Esophagus muscularis mucosa (tissue), 4 donors: ENCODE results near the gene LENEP. TPM values are rescaled to one million over a fixed set of nuclear protein-coding genes. Genes with fewer than 3 reads are reported as not detected.

Experiments used
- DNase-seq: peaks from one replicate; pipeline ENCODE4 v3.0.0-alpha.2; 2017; ENCODE audit errors: extremely low spot score
- H3K27ac ChIP-seq, 4 donors: fragments of 200-600 bp; sonication (generic); replicated peaks in 1 of 4; 1 replicate in 3 of 4; 2 replicates in 1 of 4; pipeline ENCODE4 v1.5.1; 2016 to 2019; ENCODE audit warnings: mild to moderate bottlenecking in 1 of 4
- H3K27me3 ChIP-seq, 4 donors: fragments of 200-600 bp; sonication (generic); one replicate each; pipeline versions ENCODE4 v1.5.1 to v1.6.0; 2016 to 2019
- H3K36me3 ChIP-seq, 4 donors: fragments of 200-600 bp; sonication (generic); one replicate each; pipeline ENCODE4 v1.5.1; 2016 to 2019
- H3K4me1 ChIP-seq, 4 donors: fragments of 200-600 bp; sonication (generic); one replicate each; pipeline ENCODE4 v1.5.1; 2016 to 2019
- H3K4me3 ChIP-seq, 4 donors: fragments of 200-600 bp; sonication (generic); 1 replicate in 2 of 4; 2 replicates in 2 of 4; pipeline ENCODE4 v1.5.1; 2016 to 2019; ENCODE audit warnings: mild to moderate bottlenecking in 4 of 4, moderate library complexity in 1 of 4
- H3K9me3 ChIP-seq, 4 donors: fragments of 200-600 bp; sonication (generic); 1 replicate in 3 of 4; 2 replicates in 1 of 4; pipeline ENCODE4 v1.5.1; 2016 to 2019
- EP300 ChIP-seq: sonication (generic); formaldehyde crosslinking; IDR thresholded peaks from one replicate; pipeline ENCODE4 v1.6.1; 2017; ENCODE audit warnings: antibody characterized with exemption
- POLR2A ChIP-seq: fragments of 450-650 bp; IDR thresholded peaks from one replicate; pipeline ENCODE4 v1.6.1; 2017; ENCODE audit warnings: antibody characterized with exemption, moderate library complexity, mild to moderate bottlenecking, low read depth
- POLR2AphosphoS5 ChIP-seq, 2 donors: sonication (generic); formaldehyde crosslinking; IDR thresholded peaks; one replicate each; pipeline ENCODE4 v1.6.1; 2017; ENCODE audit warnings: antibody characterized with exemption in 2 of 2
- WGBS: methylation state at CpG from one replicate; pipeline ENCODE4 v1.1.5; 2018; 5-methylcytosine and 5-hydroxymethylcytosine counted together
- intact Hi-C: fragments of 100-400 bp; cut with DNase I; formaldehyde crosslinking; loops from one replicate; pipeline ENCODE4 v1.15.1; 2023
- small RNA-seq, 3 donors: library from RNA; depleted of rRNA; stranded (forward); fragments of <200 nt; gene quantifications; one replicate each; pipeline ENCODE3, GENCODE V24; 2016
- total RNA-seq, 4 donors: library from RNA; depleted of rRNA; stranded (reverse); fragments of >200 nt; gene quantifications; one replicate each; pipeline versions ENCODE4 v1.1.0 to v1.2.1, GENCODE V29; 2016
- TF ChIP-seq, protein P1 (sequence below), 3 experiments: fragments of 200-600 bp in 2 of 3; fragments of 450-650 bp in 1 of 3; sonication (generic) in 2 of 3; IDR thresholded peaks; one replicate each; pipeline ENCODE4 v1.5.1; 2017 to 2019; ENCODE audit warnings: antibody characterized with exemption in 3 of 3, mild to moderate bottlenecking in 2 of 3, moderate library complexity in 1 of 3

The LENEP gene
- total RNA-seq, 4 donors from 2014 or later, result not detected

DNA sequence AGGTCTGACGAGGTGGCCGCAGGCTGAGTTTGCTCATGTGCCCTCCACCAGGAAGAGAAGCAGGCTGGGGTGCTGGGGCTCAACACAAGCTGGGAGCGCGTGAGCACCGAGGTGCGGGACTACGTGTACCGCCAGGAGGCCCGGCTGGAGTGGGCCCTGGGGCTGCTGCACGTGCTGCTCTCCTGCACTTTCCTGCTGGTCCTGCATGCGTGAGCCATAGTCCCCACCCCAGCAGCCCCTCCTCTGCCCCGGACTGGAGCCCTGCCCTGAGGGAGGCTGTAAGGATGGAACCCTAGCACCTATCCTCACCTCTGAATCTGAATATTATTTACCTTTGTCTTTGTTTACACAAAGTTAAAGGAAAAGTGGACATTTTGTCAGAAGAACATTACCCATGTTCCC is 49.9 kb downstream of the LENEP start:
- no peaks in the 10 kb centered on the region for H3K36me3 ChIP-seq
- H3K9me3 ChIP-seq, result no peaks in the 10 kb centered on the region
- TF ChIP-seq, protein P1, sequence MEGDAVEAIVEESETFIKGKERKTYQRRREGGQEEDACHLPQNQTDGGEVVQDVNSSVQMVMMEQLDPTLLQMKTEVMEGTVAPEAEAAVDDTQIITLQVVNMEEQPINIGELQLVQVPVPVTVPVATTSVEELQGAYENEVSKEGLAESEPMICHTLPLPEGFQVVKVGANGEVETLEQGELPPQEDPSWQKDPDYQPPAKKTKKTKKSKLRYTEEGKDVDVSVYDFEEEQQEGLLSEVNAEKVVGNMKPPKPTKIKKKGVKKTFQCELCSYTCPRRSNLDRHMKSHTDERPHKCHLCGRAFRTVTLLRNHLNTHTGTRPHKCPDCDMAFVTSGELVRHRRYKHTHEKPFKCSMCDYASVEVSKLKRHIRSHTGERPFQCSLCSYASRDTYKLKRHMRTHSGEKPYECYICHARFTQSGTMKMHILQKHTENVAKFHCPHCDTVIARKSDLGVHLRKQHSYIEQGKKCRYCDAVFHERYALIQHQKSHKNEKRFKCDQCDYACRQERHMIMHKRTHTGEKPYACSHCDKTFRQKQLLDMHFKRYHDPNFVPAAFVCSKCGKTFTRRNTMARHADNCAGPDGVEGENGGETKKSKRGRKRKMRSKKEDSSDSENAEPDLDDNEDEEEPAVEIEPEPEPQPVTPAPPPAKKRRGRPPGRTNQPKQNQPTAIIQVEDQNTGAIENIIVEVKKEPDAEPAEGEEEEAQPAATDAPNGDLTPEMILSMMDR (IDR thresholded peaks at IDR 0.05), result no peak
- TF ChIP-seq POLR2A (no peak), POLR2AphosphoS5 (IDR thresholded peaks at IDR 0.05) (no peak), EP300 (no peak)
- no peak overlapping the region for H3K27ac ChIP-seq
- no peak overlapping the region for H3K4me3 ChIP-seq
- peaks cover 9 to 22% (median 19%) of the 10 kb centered on the region in 4 donors for H3K4me1 ChIP-seq
- no peaks in the 10 kb centered on the region for H3K27me3 ChIP-seq
- DNase-seq, result no peak
- 82% methylated on average over 12 of the region's 12 CpGs for WGBS
- intact Hi-C loops, result no loop called here

DNA sequence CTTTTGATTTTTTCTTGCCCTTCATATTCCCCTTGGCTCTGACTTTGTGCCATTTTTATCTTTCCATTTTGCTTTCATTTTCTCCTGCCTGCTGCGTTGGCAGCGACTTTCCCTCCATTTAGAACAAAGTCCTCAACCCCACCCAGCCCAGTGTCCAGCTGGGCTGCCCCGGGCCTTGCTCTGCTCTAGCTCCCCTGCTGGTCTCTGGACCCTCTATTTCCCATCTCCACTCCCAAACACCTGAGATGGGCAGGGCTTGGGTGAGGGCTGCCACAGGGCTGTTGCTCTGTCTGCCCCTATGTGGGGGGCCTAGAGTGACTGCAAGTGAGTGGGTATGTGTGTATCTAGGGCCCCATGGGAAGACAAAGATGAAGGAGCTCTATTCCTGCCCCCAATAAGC is 50.4 kb downstream of the LENEP start:
- Histone ChIP-seq H3K27ac (no peak overlapping the region), H3K9me3 (no peaks in the 10 kb centered on the region), H3K27me3 (no peaks in the 10 kb centered on the region), H3K4me3 (no peak overlapping the region), H3K36me3 (no peaks in the 10 kb centered on the region), H3K4me1 (peaks cover 8 to 17% (median 14%) of the 10 kb centered on the region in 4 donors)
- DNase-seq, result no peak
- TF ChIP-seq POLR2A (no peak), POLR2AphosphoS5 (IDR thresholded peaks at IDR 0.05) (no peak), EP300 (no peak)
- TF ChIP-seq, protein P1 (IDR thresholded peaks at IDR 0.05), result no peak
- 81% methylated on average over 3 of the region's 3 CpGs for WGBS
- intact Hi-C loops, result loop anchor here (2.0 kb wide), 1 partner anchor 41 kb away; no protein-coding TSS in a partner anchor

Small RNA genes within 50 kb of the gene (small RNA-seq; reads per million reads assigned to genes)
- gene MIR4258 (0 reads per million in 3 donors), gene RF00017 (0 reads per million in 3 donors)

Other genes with a start within 250 kb of the LENEP start
- gene KCNN3, start 123.3 kb upstream of the LENEP start, total RNA-seq, result 10 to 100 TPM in 3 of 4 donors, 1 to 10 TPM in 1; 3.6 to 17.0 (median 12.4) TPM
- gene PMVK, start 56.9 kb upstream of the LENEP start, total RNA-seq, result 10 to 100 TPM; 15.9 to 26.2 (median 20.0) TPM
- 100 to 1,000 TPM; 192 to 309 (median 238) TPM for gene PBXIP1, start 37.5 kb upstream of the LENEP start, total RNA-seq
- gene PYGO2, start 31.8 kb upstream of the LENEP start, total RNA-seq, result 10 to 100 TPM; 20.2 to 35.3 (median 27.7) TPM
- gene SHC1, start 22.8 kb upstream of the LENEP start, total RNA-seq, result 100 to 1,000 TPM in 1 of 4 donors, 10 to 100 TPM in 3; 60.6 to 101 (median 93.4) TPM
- gene CKS1B, start 18.9 kb upstream of the LENEP start, total RNA-seq, result 10 to 100 TPM; 11.6 to 21.5 (median 18.8) TPM
- gene FLAD1, start 10.2 kb upstream of the LENEP start, total RNA-seq, result 10 to 100 TPM; 19.5 to 29.6 (median 23.0) TPM
- 10 to 100 TPM; 50.0 to 68.9 (median 55.8) TPM for gene ZBTB7B, start 9.2 kb downstream of the LENEP start, total RNA-seq
- gene DCST2, start 40.2 kb downstream of the LENEP start, total RNA-seq, result under 1 TPM in 2 of 4 donors, not detected in 2; 0.11 to 0.19 TPM
- gene DCST1, start 40.2 kb downstream of the LENEP start, total RNA-seq, result under 1 TPM in 1 of 4 donors, not detected in 3; 0.42 TPM
- 100 to 1,000 TPM in 2 of 4 donors, 10 to 100 TPM in 2; 61.5 to 142 (median 115) TPM for gene ADAM15, start 57.7 kb downstream of the LENEP start, total RNA-seq
- gene EFNA4, start 70.2 kb downstream of the LENEP start, total RNA-seq, result 1 to 10 TPM in 3 of 4 donors, under 1 TPM in 1; 0.83 to 4.5 (median 3.2) TPM
- 1 to 10 TPM in 2 of 4 donors, under 1 TPM in 1, not detected in 1; 0.91 to 1.7 (median 1.7) TPM for gene EFNA3, start 85.3 kb downstream of the LENEP start, total RNA-seq
- 10 to 100 TPM; 11.2 to 37.3 (median 27.5) TPM for gene EFNA1, start 134.3 kb downstream of the LENEP start, total RNA-seq
- gene SLC50A1, start 142.3 kb downstream of the LENEP start, total RNA-seq, result 10 to 100 TPM; 13.3 to 18.7 (median 15.2) TPM
- gene DPM3, start 146.9 kb downstream of the LENEP start, total RNA-seq, result 100 to 1,000 TPM in 2 of 4 donors, 10 to 100 TPM in 2; 54.5 to 176 (median 80.6) TPM
- gene KRTCAP2, start 179.7 kb downstream of the LENEP start, total RNA-seq, result 100 to 1,000 TPM in 2 of 4 donors, 10 to 100 TPM in 2; 76.0 to 146 (median 108) TPM
- gene TRIM46, start 180.3 kb downstream of the LENEP start, total RNA-seq, result 1 to 10 TPM in 1 of 4 donors, under 1 TPM in 2, not detected in 1; 0.13 to 1.7 (median 0.17) TPM
- gene THBS3, start 214.3 kb downstream of the LENEP start, total RNA-seq, result 10 to 100 TPM; 16.2 to 37.4 (median 23.4) TPM
- gene MTX1, start 215.1 kb downstream of the LENEP start, total RNA-seq, result 10 to 100 TPM; 34.1 to 52.8 (median 38.0) TPM